Stimulated activated CD4-positive, alpha-beta T cell treated with anti-CD3 and anti-CD28 coated beads, Interleukin-4, amount 100 ng/mL, for 48 hours (primary cell): ENCODE data around the gene WDR33.

Source experiments
- DNase-seq, 2 donors: peaks; one replicate each; pipeline ENCODE4 v3.0.0-alpha.2; 2020; ENCODE audit warnings: low read depth in 2 of 2

The WDR33 gene

GRCh38 chr2:127656569-127657231, 154.3 kb downstream of the WDR33 start:
- no peak for DNase-seq

GRCh38 chr2:127655209-127656073, 155.5 kb downstream of the WDR33 start:
- DNase-seq: no peak

- no peak for DNase-seq
These were observed 156.2 kb downstream of the WDR33 start for GRCh38 chr2:127654838-127655175.

- no peak for DNase-seq
These were observed 156.7 kb downstream of the WDR33 start for GRCh38 chr2:127654084-127654837.

GRCh38 chr2:127653421-127654083, 157.4 kb downstream of the WDR33 start:
- no peak for DNase-seq

- no peak for DNase-seq
These were observed 158.1 kb downstream of the WDR33 start for GRCh38 chr2:127652786-127653357.

GRCh38 chr2:127651971-127652550, 158.9 kb downstream of the WDR33 start:
- DNase-seq: no peak

GRCh38 chr2:127651381-127651809, 159.6 kb downstream of the WDR33 start:
- no peak for DNase-seq
